CD4-positive, alpha-beta T cell treated with Interleukin-15 for 1 hour (primary cell): ENCODE measurements around the gene SLC13A5.
A peak's percentile ranks its signal among the peaks of the same experiment; 100 is the strongest.
"Not testable (repeated sequence)": the region's sequence is repeated elsewhere in the genome, so short reads cannot be mapped to it uniquely, and the experiment has no call there.

Experiments used
- DNase-seq: peaks from one replicate; pipeline ENCODE4 v3.0.0-alpha.2; 2020

The SLC13A5 gene

DNA sequence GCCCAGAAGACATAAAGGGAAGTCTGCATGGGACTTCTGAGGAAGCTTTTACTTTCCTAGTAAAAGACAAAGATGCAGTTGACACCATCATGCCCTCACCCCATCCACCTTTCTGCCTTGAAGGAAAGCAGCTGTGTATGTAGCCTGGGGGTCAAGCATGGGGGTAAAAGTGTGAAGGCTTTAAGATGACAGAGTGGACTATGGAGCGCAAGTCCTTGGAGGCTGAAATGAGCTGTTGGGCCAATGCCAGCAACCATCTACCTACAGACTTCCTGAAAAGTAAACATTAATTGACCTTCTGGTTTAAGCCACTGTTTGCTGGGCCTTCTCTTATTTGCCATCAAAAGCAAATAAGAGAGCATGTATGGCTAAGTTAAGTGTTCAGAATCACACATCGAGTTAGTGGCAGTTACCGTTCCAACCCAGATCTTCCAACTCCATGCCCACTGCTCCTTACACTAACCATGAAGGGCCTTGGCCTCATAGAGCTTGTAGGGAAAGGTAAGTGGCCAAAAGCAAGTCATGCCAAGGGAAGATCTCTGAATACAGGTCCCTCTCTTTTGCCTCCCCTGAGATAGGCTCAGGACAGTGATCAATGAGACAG is 30.0 kb downstream of the SLC13A5 start:
- no peak for DNase-seq

DNA sequence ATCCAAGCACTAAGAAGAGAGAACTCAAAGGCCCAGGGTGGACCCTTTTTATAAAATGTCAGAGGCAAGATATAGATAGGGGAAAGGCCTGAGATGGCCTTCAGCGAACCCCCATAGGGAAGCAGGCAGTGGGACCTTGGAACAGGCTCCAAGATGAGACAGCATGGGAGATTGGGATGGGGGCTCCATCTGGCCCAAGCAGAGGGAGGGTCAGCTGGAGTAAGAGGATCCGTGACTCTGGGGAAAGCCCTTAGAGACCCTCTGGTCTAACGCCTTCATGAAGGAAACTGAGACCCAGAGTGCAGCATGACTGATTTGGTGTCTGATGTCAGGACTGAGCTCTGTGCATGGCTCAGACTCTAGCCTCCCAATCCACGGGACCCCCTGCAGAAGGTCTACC is 30.8 kb downstream of the SLC13A5 start:
- DNase-seq: no peak

DNA sequence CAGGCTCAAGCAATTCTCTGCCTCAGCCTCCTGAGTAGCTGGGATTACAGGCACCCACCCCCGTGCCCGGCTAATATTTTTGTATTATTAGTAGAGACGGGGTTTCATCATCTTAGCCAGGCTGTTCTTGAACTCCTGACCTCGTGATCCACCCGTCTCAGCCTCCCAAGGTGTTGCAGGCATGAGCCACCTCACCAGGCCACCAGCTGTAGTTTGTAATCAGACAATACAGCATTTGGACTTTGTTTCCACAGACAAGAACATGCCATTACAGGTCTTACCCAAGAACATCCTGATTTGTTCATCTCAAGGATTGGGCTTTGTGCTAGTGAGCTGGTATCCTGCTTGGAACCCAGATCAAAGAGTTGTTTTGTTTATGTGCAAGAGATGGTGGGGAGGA is 31.5 kb downstream of the SLC13A5 start:
- no peak for DNase-seq

DNA sequence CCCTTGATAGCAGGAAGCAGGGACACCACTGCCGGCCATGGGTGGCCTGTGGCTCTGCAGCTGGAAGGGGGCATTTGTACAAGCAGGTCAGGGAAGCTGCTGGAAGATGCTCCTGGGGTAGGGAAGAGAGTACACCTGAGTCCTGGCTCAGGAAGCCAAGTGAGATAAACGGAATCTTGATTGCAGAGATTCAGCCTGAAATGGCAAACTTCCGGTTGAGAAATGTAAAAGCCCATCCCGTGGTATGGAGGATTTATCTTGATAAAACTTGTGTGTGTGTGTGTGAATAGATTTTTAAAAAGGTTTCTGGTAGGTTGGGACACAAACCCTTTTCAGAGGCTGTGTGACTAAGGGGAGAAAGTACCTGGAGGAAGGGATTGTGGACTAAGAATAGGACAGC is 32.0 kb downstream of the SLC13A5 start:
- no peak for DNase-seq

DNA sequence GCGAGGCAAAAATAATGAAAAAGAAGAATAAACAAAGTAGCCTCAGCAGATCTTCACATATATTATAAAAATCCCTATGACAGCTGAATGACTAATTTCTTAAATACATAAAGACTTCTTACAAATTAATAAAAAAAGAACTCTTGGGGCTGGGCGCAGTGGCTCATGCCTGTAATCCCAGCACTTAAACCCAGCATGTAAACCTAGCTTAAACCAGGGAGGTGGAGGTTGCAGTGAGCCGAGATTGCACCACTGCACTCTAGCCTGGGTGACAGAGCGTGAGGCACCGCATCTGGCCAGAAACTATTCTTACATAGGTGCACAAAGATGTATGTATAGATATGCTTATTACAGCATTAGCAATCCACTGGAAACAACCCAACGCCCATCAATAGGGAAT is 33.9 kb downstream of the SLC13A5 start:
- no peak for DNase-seq

DNA sequence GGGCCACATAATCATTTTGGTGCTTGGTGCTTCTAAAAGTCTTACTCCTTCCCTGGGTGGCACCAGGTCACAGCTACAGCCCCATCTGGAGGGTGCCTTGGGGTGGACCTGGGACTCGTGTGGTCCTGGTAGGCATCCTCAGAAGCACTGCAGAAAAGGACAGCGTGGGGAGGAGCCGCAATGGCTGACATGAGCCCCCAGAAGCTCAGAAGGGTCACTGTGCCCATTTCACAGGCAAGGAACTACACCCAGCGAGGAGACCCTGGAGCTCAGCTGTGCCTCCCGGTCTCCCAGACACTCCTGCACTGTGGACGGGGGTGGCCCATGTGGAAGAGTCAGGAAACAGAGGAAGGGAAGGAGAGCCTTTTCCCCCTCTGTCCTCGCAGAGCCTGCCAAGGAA is 35.2 kb downstream of the SLC13A5 start:
- no peak for DNase-seq

DNA sequence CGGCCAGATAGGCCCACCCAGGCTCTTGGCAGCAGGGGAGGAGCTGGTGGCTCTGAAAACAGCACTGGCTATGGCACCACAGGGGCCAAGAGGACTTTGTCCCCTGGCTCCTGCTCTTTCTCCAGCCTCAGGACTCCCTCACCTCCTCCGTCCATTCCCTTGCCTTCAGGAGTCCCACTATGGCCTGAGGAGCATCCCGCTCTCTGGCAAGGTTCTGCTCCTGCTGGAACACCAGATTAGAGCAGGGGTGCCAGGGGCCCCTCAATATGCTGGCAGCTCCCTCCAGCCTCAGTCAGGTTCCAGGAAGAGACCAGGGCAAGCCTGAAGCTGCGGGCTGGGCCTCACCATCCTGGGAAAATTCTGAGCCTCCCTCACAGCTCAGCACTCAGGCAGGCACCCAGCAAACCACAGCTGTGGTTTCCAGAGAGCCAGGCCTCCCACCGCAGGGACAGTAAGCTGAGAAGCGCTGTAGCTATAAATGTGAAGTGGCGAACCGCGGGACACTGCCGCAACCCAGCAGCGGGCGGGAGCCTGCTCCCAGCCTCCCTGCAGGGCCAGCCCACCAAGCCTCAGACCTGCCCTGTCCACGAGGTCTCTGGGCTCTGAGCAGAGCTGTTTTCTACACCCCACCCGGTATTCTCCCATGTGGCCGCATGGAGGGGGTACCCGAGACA is 35.9 kb downstream of the SLC13A5 start:
- no peak for DNase-seq

DNA sequence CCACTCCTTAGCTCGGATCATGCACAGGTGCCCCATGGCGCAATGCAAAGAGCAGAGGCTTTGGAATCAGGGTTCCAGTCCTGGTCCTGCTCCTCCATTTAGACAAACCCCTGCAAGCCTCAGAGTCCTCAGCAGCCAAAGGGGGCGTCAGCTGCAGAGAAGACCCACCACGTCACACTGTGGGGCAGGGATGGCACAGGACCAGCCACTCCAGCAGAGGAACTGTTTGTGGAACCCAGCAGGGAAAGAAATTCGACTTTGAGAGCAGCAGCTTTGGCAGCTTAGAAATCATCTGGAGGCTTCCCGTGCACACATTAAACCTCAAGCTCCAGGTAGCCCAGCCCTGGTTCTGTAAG is 36.4 kb downstream of the SLC13A5 start:
- no peak for DNase-seq

DNA sequence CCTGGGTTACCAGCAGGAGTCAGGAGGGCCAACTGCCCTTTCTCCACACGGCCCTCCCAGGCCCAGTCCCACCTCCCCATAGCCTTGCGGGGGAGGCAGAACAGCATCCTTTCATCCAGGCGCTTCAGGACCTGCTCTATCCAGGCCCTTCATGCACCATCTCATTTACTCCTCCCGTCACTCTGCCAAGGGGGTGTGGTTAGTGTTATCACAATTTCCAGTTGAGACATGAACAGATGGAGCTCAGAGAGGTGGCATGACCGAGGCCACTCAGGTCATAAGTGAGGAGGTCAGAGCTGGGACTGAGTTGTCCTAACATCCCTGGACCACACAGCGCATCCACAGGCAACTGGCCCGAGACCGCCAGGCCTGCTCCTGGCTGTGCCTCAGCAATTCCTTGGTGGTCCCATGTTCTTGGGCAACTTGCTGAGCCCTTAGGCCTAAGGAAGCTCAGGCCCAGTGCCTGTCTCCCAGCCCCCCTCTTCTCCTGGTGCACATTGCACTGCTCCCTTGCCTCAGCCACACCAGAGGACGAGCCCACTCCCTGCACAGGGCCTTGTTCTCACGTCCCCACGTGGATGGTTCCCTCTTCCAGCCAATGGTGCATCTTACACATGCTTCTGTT is 37.9 kb downstream of the SLC13A5 start:
- DNase-seq: no peak

DNA sequence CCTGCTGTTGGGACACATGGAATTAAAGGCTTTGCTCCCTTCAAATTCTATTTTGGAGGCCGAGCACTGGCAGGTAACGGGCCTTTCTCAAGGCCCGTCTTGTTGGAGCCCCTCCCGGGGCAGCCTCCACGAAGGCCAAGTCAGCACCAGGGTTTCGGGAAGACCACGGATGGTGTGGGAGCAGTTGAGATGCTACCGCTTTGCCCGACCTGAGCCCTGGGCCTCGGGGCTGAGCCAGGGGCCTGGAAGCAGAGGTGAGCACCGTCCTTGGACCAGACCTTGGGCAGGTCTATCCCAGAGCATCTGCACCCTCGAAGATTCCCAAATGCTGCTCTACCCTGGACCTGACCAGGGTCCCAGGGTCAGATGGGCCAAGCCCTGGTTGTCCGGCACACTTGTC is 38.6 kb downstream of the SLC13A5 start:
- no peak for DNase-seq

DNA sequence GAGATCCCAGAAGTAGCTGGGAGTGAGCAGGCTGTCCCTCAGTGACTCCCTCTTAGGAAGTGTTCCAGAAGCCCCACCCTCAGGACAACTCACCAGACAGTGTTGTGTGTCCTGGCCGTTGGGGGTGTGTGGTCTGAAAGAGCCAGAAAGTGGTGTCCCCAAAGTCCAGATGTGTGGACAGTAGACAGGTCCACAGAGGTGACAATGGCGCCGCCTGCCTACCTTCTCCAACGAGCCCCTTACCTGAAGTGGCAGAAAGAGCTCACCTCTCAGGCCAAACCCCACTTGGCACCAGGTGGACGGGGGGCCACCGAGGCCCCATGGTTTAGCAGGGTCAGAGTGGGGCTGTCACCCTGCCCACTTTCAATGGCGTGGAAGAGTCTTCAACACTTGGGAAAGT is 41.7 kb downstream of the SLC13A5 start:
- no peak for DNase-seq

DNA sequence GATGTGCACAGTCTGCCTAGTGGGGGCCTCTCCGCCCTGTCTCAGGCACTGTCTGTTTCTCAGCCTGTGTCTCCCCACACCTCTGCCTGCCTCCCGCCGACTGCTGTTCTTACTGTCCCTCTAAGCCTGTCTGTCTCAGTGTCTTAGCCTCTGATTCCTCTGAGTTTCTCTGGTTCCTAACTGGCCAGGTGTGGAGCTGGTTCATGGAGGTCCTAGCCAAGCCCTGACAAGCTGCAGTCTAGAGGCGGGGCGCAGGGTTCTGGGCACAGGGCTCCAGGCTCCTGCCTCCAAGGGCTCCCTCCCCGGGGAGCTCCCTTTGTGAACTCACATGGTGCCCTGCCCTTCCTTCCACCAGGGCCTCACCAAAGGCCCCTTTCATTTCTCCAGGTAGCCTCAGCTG is 42.2 kb downstream of the SLC13A5 start:
- no peak for DNase-seq

DNA sequence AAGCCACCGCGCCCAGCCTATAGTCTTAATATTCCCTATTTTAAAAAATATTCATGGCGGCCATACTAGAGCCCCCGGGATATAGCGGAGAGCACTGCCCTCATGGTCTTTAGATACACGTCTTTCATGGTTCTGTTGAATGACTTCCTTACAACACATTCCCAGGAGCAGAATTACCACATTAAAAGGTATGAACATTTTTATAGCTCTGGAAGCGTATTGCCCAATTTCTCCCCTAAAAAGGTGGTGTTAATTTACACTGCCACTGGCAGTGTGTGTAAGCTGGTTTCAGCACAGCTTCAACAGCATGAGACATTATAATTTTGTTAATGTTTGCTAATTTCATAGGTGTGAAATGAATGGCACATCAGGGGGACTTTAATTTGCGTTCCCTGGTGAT is 42.6 kb downstream of the SLC13A5 start:
- DNase-seq: no peak

DNA sequence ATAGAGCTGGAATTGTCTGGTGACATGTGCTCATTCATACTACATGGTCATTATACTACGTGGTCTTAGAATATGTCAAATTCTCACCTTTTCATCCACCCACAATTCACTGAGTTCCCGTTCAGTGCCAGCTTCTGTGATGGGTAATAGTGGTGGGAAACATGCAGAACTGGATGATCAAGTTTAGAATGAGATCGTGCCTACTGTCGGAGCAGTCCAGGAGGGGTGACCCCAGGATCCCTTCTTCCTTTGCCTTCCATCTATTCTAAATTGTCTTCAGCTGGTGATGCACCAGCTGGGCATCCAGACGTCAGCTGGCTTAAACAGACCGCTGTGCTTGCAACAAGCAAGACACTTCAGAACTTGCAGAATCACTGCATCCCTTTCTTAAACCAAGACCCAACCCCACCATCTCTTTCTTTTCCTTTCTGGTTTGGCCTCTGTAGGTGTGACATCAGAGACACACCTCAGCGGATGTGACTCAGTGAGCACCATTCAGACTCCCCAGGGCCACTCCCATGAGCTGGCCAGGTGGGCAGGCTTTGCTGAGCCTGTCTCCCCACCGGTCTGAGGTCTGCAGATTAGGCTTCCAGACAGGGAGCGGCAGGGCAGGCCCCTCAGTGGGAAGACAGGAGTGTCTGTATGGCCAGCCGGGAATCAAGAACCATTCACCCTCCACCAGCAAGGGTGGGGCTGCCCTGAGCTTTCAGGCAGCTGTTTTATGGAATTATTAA is 43.5 kb downstream of the SLC13A5 start:
- no peak for DNase-seq

DNA sequence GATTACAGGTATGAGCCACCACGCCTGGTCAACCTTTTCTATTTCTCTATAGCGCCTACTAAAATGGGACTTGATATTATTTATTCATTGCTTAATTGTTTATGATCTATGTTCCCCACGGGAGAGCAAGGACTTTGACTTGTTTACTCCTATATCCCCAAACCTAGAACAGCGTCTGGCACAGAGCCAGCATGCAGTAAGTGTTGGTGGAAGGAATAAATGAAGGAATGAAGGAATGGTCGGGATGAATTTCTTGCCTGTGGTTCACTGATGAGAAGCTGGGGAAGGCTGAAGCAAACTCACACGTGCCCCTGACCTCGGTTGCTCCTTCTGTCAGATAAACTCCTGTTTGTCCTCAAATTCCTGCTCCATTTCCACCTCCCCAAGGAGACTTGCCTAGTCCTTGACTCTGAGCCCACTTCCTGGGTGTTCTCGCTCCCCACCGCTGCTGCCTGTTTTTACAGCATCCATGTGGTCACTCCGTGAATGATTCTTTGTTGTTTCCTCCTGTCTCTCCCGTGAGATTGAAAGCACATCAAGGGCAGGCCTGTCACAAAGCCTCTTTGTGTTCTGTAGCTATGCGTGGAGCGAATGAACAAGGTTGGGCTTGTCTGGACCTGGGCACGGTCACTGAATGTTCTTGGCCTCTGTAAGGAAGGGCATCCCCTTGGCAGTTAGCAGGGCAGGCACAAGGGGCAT is 44.3 kb downstream of the SLC13A5 start:
- no peak for DNase-seq

DNA sequence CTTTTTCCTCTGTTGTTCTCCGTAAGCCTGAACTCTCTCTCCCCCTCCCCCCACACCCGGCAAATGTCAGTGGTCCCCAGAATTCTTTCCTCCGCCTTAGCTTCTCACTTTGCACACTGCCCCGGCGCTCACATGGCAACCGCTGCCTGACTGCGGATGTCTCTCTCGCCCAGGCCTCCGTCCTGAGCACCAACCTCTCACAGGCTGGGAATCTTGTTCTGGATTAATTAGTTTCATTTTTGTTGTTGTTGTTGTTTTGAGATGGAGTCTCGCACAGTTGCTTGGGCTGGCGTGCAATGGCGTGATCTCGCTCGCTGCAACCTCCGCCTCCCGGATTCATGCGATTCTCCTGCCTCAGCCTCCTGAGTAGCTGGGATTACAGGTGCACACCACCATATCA is 45.0 kb downstream of the SLC13A5 start:
- DNase-seq: no peak

DNA sequence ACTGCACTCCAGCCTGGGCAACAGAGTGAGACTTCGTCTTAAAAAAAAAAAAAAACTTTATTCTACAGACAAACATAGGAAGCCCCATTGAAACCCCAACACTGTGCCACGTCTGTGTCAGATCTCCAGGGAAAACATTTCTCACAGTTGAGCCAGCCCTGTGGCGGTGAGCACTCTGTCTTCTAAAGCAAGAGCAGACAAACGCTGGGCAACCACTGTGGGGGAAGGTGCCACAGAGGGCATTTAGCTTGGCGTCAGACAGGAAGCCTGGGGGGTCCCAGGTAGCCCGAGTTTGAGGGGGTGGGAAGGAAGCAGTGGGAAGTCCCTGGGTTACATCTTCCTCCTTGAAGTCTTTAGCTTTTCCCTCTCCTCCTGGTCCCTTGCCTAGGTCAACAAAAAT is 45.7 kb downstream of the SLC13A5 start:
- DNase-seq: no peak

DNA sequence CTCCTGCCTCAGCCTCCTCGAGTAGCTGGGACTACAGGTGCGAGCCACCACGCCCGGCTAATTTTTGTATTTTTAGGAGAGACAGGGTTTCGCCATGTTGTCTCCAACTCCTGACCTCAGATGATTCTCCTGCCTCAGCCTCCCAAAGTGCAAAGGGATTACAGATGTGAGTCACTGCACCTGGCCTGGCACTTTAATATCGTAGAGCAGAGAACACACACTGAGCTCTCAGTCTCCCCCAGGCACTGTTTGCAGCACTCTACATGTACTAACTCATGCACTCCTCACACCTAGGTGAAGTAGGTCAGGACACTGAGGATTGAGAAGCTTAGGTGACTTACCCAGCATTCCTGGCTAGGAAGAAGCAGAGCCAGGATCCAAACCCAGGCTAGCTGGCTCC is 46.6 kb downstream of the SLC13A5 start:
- no peak for DNase-seq

DNA sequence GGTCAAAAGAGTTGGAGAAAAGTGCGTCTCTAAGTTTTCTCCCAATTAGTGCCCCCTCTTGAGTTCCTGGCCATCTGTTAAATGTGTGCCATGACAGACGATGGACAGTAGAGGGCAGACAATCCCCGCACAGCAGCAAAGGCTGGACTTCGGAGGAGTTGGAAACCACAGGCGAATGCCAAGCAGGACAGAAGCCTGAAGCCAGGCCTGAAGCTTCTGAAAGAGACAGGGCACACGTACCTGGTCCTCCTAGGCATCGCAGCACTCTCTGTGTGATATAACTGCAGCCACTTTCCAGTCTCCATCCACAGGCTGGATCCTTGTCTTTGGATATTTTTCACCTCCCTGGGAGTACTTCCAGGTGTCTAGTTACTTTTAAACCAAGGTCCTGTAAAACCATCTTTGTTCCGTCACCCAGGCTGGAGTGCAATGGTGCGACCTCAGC is 47.1 kb downstream of the SLC13A5 start:
- peak; percentile 46 for DNase-seq

DNA sequence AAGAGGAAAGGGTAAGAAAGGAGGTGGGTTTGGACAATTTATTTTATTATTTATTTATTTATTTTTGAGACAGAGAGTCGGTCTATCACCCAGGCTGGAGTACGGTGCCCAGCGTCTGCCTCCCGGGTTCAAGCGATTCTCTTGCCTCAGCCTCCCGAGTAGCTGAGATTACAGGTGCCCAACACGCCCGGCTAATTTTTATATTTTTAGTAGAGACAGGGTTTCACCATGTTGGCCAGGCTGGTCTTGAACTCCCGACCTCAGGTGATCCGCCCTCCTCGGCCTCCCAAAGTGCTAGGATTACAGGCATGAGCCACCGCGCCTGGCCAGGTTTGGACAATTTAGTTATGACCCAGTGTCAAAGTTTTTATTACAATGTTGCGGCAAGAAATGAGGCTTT is 50.0 kb downstream of the SLC13A5 start:
- not testable (repeated sequence) for DNase-seq

DNA sequence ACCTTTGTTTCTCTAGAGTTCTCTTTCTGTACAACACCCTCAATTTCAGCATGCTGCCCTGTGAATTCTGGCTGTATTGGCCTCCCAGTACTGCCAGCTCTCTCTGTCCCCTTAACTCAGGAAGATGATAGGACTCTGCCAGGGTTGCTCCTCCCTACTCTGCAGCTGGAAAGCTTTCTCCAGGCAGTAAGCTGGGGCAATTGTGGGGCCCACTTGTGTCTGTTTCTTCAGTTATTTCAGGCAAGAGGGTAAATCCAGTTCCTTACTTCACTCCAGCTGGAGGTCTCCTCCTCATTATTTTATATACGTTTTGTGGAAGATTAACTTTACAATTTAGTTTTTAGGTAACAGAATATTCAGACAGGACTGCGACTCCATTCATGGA is 51.7 kb downstream of the SLC13A5 start:
- no peak for DNase-seq

DNA sequence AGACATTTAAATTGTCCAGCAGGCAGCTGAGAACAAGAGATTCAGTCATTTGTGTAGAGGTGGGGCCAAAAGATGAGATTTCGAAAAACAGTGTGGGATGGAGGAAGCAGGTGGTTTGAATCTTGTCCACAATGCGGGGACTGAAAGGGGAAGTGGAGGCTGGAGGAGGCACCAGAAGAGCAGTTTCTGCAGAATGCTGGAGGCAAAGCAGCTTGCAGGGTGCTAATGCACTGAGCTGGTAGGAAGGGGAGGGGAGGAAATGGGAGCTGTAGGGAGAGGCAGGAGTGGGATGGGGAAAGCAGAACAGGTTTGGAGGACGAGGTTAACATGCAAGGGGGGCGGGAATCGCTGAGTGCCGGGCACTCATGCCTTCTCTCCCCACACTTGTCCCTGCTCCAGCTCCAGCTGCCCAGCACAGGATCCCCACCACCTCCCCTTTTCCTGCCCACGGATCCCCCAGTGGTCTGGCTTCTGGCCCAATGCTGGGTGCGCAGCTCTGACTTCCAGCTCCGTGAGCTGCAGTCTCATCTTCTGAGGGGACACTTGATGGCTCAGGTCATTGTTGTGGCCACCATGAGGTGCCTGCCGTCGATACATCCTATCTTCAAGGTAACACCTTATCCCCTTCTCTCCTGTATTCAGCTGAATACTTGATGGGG is 52.2 kb downstream of the SLC13A5 start:
- DNase-seq: peak; percentile 50

DNA sequence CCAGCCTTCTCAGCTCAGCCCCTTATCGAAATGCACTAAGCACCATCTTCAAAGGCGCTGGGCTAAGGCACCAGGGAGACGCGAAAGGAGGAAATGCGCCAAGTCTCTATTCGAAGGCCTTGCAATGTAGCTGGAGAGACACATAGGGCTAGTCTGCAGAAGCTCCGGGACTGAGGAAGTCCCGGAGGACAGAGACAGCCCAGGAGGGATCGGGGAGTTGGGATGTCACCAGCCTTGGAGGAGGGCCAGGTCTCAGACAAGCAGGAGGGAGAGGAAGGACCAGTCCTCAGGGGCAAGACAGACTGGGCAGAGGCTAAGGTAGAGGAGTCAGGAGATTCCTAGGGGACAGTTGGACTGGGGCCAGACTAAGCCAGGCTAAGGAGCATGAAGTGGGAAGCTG is 53.1 kb downstream of the SLC13A5 start:
- DNase-seq: no peak
